ENCODE data around the gene XYLB.

Gene XYLB

DNA sequence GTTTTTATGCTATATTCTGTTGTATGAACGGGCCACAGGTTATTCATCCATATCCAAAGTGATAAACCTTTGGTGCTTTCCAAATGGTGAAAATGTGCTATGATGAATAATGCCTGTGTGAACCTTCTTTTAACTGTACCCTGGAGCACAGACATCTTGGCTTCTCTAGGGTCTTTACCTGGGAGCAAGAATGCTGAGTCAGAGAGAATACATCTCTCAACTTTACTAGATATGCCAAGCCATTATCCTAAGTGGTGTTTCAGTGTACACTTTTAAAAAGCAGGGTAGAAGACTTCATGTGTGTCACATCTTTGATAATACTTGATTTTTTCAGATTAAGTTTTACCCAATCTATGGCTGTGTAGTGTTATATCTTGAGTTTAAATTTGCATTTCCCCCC lies 23.5 kb upstream of the XYLB start:
- no peak for DNase-seq (ENCODE audit: low read depth in 2 of 2)

DNA sequence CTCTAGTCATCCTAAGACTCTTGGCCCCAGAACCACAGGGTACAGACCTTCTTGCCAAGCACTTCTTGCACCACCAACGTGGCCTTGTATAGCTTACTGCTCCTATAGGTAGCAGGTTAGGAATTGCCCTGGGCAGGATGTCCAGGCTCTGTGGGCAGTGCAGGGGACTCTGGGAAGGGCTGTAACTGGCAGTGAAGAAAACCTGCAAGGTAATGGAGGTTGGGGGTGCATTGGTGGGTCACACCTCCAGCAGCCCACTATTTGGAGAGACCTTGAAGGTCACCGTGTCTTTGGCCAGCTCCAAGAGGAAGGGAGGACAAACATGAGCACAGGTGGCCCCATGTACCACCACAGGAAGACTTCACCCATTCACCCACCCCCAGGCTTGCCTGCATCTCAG lies 21.3 kb upstream of the XYLB start:
- DNase-seq (ENCODE audit: low read depth in 2 of 2): no peak

DNA sequence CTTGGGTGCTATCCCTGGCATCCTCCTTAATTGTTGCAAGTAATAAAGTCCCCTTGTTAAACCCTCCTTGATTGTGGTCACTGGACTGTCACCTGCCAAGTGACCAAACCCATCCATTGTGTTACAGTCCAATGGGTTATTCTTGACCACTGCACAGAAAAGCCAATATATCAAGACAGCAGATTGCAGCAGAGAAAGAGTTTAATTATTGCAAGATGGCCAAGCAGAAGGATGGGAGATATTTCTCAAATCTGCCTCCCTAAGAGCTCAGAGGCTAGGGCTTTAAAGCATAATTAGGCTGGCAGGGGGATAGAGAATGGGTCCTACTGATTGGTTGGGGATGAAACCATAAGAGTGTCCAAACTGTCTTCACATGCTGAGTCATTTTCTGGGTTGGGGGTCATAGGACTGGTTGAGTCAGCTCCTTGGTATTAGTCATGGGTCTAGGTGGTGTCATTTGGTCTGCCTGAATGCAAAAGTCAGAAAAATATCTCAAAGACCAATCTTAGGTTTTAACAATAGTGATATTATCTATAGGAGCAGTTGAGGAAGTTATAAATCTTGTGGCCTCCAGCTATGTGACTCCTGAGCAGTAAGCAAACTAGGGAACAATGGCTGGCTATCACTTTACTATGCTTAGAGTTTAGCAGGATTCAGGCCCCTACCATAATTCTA lies 19.1 kb upstream of the XYLB start:
- no peak for DNase-seq (ENCODE audit: low read depth in 2 of 2)

DNA sequence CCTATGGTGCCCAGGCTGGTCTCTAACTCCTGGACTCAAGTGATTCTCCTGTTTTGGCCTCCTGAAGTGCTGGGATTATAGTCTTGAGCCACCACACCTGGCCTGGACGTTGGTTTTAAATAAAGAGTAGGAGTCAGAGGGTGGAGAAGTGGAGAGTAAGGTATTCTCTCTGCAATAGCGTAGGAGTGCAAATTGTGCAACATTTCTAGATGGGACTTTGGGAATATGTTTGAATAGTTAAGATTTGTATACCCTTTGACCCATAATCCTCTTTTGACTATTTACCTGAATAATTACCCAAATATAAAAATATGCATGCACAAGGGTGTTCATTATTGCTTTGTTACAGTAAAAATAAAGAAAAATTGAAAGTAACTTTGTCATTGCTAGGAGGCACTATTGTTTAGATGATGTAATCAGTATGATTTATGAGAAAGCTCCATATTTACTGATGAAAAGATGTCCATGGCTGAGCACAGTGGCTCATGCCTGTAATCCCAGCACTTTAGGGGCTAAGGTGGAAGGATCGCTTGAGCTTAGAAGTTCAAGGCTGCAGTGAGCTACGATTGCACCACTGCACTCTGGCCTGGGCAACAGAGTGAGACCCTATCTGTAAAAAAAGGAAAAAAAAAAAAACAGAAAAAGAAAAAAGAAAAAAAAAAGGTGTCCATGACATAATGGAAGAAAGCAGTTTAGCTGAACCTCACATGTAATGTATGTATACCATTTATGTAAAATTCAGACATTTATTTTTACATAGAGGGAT lies 15.1 kb upstream of the XYLB start:
- no peak for DNase-seq (ENCODE audit: low read depth in 2 of 2)

DNA sequence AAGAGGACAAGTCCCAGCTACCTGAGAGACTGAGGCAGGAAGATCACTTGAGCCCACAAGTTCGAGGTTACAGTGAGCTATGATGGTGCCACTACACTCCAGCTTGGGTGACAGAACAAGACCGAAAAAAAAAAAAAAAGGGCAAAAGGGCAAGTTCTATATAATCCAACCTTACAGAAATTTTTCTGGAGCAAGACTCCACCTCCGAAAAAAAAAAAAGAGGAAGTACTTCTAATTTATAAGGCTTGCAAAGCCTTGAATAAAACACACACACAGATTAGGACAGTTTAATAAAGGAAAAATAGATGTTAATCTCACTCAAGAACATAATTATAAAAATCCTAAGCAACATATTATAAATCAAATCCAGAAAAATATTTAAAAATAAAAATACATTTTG lies 14.4 kb upstream of the XYLB start:
- DNase-seq (ENCODE audit: low read depth in 2 of 2): no peak

DNA sequence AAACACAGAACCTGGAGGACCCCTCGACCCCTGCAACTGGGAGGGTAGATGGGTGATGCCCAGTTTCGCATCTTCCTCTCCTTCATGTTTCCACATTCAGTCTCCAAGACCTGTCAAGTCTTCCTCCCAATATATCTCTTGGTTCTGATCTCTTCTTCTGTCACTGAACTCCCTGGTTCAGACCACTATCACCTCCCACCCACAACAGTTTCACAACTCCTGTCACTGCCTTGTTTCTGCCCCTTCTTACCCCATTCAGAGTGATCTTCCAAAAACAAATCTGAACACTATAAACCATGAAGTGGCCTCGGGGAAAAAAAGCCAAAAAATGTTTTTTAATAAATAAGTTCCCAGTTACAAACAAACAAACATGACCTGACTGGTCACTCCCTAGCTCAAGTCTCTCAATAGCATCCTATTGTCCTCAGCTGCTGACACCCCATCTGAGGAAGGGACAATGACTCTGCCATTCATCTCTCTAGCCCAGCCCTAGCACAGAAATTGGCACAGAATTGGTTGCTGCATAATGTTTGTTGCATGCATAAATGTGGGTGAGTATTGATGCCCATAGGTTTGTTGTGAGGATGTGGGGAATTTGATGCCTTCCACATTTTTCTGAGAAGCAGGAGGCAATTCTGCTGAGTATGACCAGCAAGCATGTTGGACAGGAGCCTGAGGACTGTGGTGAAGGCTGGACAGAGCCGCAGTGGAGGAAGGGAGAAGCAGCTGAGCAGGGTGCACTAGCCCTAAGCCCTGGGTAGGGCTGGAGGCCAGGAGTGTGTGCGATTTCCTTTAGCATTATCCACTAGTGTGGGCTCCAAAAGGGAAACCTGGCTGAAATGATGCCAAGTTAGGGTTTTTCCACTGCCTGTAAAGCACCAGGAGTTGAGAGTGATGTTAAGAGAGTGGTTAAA lies 12.2 kb upstream of the XYLB start:
- no peak for DNase-seq (ENCODE audit: low read depth in 2 of 2)

DNA sequence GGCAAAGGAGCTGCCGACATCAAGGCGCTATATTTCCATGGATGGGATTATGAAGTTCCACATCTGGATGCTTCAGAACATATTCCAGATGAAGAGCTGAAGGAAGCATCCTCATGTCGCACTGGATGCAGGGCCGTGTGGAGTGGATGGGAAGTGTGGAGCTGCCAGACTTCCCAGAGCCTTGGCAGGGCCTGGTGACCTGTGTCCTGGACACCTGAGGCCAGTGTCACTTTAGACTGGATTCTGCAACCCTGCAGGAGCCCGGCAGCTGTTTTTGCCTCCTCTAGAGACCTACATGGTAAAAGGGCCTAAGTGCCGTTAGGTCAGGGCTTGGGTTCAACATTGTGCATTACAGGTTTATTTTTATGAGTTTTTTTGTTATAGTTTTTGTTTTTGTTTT lies 11.3 kb upstream of the XYLB start:
- DNase-seq (ENCODE audit: low read depth in 2 of 2): no peak

DNA sequence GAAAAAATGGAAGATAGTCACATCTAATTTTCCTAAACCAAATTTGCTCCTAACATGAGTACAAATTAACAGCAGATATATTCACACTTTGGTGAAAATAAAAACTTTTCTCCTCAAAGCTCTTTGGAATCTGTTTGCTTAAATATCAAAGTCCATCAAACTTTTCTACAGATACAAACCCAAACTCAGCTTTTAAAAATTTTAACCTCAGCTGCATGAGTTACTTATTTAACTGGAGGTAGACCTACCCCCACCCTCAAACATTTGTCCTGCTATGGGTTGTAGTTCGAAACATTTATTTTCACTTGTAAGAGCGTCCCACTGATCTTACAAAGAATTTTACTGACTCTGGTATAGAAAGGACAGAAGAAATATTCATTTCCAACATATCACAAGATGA lies 8.9 kb upstream of the XYLB start:
- no peak for DNase-seq (ENCODE audit: low read depth in 2 of 2)

DNA sequence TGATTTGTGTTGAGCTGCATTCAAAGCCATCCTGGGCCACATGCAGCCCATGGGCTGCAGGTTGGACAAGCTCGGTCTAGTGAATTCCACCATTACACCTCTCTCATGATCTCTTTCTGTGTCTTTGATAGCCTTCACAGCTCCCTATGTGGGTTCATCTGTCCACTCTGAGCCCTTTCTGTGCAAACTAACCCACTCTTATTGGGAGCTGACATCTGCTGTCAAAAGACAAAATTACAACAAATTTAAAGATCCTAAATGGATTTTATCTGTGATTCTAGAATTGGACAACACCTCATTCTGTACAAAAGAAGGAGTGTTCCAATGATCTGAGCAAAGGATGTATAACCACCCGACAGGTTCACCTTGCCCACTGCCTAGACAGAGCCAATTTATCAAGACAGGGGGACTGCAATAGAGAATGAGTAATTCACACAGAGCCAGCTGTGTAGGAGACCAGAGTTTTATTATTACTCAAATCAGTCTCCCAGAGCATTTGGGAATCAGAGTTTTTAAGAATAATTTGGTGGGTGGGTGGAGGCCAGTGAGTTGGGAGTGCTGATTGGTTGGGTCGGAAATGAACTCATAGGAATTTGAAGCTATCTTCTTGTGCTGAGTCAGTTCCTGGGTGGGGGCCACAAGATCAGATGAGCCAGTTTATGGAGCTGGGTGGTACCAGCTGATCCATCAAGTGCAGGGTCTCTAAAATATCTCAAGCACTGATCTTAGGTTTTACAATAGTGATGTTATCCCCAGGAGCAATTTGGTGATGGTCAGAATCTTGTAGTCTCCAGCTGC lies 2.6 kb upstream of the XYLB start:
- DNase-seq (ENCODE audit: low read depth in 2 of 2): no peak

DNA sequence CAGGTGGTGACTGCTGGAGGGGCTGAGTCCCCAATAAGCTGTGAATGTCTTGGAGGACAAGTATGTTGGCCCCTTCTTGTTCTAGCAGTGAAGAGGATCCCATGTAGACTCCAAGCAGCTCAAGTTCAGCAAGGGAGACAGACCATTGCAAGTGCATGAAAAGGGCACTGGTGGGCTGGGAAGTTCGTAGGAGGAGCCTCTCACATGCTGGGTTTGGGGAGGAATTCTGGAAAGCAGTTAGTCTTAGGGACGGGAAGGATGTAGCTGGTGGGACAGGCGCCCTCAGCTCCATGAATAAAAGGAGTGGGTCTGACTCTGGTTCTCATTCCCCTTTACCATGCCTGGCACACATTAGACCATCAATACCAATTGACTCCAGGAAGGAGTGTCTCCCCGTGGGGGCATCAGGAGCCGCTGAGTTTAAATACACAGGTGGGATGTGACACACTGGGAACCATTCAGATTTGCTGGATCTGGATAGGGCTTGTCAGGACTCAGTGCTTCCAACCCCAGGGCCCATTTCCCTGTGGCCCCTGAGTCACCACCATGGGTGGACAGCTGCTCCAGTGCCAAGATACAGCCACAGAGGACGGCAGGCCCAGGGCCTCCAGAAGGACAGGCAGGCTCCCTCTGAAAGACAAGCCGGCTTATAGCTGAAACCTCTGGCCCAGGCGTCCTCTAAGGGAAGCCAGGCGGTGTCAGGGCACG lies 552 bp upstream of the XYLB start:
- DNase-seq (ENCODE audit: low read depth in 2 of 2): no peak

DNA sequence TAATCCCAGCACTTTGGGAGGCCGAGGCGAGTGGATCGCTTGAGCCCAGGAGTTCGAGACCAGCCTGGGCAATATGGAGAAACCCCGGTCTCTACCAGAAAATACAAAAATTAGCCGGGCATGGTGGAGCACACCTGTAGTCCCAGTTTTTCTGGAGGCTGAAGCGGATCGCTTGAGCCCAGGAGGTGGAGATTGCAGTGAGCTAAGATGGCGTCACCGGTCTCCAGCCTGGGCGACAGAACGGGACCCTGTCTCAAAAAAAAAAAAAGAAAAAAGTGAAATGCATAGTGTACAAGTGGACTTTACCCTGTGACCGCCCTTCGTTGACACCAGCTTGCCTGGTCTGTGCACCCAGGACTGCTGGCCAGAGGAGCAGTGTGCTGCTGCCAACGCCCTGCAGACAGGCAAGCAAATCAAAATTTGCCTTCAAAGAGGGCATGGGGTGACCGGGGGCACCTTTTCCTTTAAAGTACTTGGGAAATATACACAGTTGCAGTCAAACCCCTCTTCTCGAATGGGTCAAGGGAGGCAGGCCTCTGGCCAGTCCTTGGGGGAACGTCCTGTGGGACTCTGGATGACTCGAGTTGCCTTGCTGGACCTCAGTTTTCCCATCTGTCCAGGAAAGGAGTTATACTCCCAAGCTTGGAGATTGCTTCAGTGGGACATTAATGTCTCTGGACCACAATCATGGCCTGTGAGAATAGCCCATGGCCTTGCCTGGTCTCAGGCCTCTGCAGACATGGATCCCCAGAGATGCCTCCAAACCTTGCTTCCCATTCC lies 1.0 kb downstream of the XYLB start:
- no peak for DNase-seq (ENCODE audit: low read depth in 2 of 2)

DNA sequence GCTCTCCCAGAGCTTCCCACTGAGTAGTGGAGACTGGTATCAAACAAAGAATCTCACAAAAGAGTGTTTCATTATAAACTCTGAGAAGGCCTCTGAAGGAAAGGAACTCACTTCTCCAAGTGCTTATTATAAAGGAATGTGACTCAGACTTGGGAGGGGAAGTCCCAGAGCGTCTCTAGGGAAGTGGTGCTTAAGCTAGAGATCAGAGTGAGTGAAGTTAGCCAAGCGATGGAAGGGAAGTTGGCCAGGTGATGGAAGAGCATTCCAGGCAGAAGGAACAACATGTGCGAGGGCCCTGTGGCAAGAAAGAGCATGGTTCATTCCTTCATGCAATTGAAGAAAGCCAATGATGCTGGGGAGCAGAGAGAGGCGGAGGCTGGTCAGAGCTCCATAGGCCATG lies 2.3 kb downstream of the XYLB start:
- no peak for DNase-seq (ENCODE audit: low read depth in 2 of 2)

DNA sequence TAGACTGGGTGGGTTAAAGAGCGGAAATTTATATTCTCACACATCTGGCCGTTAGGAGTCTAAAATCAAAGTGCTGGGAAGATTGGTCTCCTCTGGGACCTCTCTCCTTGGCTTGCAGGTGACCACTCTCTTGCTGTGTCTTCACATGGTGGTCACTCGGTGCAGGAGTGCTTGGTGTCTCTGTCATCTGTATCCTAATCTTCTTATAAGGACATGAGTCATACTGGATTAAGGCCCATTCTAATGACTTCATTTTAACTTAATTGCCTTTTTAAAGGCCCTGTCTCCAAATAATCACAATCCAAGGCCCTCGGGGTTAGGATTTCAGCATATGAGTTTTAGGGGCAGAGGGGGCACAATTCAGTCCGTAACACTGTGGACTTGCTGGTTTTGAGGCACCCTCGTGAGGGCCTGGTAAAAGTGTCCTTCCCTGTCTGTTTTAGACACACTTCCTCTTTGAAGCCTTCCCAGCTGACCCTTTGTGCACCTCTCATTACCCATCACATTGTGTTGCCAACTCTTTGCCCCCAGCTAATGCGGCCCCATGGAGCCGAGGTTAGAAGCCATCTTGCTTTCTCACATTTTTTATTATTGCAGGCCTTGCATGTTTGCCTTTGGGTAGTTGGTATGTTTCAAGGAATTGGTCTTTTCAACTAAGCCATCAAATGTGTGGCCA lies 3.2 kb downstream of the XYLB start:
- DNase-seq (ENCODE audit: low read depth in 2 of 2): no peak

DNA sequence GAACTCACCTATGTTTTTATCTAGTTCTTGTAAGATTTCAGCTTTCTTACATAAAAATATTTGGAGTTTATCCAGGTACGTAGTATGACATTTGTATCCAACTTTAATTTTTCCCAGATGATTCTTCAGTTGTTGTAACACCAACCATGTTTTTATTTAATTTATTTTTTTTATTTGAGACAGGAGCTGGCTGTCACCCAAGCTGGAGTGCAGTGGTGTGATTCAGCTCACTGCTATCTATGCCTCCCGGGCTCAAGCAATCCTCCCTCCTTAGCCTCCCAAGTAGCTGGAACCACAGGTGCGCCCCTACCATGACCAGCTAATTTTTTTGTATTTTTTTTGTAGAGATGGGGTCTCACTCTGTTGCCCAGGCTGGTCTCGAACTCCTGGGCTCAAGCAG lies 6.6 kb downstream of the XYLB start:
- DNase-seq (ENCODE audit: low read depth in 2 of 2): no peak

DNA sequence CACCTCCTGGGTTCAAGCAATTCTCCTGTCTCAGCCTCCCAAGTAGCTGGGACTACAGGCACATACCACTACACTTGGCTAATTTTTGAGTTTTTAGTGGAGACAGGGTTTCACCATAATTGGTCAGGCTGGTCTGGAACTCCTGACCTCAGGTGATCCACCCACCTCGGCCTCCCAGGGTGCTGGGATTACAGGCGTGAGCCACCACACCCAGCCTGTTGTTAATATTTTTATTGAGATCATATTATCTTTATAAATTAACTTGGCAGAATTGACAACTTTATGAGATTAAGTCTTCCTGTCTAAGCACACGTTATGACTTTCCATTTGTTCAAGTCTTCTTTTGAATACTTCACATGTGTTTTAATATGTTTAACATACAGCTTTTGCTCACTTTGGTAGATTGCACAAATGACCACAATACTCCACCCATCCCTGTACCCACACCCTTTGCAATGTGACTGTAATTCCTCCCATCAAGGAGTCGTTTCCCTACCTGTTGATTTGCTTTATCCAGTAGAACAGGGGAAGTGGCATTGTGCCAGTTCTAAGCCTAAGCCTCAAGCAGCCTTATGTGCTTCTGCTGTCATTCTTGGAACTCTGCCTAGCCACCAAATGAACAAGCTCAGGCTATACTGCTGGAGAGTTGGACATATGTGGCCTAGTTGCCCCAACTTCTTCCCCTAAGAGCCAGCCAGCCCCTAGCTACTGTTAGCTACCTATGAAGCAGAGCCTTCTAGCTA lies 8.2 kb downstream of the XYLB start:
- DNase-seq (ENCODE audit: low read depth in 2 of 2): no peak

DNA sequence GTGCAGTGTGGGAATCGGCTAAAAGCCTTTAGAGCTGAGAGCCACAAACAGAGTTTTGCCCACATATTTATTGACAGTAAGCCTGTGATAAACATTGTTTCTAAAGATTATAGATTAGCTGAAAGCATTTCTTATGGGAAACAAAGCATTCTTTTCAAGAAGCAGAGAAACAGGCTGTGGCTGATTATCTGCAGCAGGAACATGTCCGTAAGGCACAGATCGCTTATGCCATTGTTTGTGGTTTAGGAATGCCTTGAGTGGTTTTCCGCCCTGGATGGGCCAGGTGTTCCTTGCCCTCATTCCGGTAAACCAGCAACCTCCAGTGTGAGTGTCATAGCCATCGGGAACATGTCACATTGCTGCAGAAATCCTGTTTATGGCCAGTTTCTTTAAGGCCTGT lies 12.5 kb downstream of the XYLB start:
- no peak for DNase-seq (ENCODE audit: low read depth in 2 of 2)

DNA sequence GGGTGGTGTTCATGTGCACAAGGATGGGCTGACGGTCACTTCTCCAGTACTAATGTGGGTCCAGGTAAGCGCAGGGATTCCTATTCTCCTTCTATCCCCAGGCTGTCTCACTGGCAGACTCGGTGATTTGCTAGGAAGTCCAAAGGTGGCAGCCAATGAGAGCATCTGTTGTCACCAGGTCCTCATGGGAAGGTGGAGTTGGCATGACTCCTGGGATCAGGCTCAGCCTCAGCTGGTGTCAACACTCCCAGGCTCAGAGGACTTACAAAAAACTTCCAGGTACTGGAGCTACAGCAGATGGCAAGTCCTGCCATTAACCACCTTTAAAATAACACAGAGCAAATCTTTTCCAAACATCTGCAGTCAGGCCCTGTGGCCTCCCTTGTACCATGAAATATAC lies 13.8 kb downstream of the XYLB start:
- no peak for DNase-seq (ENCODE audit: low read depth in 2 of 2)

DNA sequence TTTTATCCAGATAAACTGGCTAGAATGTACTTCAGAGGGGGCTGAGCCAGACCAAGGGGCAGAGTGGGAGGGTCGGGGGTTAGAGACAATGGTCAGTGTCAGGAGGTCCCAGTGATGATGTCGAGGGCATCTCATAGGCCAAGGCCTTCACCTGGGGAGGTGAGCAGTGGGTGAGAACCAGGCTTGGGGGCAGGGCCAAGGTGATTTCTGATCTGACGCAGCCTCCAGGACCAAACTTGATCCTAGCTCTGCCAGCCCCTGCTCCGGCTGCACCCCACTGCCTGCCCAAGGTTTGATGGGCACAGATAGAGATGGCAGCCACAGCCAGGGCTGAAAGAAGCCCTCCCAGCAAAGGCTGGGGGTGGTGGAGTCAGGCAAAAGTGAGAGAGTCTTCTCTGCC lies 14.9 kb downstream of the XYLB start:
- no peak for DNase-seq (ENCODE audit: low read depth in 2 of 2)

DNA sequence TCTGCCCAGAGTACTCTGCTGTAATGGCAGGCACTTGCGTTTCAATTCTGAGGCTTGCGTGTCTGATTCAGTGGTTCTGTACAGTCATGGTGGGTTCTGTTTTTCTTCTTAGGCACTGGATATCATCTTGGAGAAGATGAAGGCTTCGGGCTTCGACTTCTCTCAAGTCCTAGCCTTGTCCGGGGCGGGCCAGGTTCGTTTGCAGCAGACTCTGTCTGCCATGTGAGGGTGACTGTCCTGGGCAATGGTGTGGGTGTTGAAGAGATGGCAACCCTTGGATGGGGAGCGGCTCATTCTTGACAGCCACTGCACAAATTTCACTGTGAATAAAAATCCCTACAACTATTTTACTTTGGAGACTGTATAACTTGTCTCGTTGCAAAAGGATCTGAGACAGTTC lies 16.2 kb downstream of the XYLB start:
- no peak for DNase-seq (ENCODE audit: low read depth in 2 of 2)
